Measurements from ENCODE around the gene PRMT1. TPM values are rescaled to one million over a fixed set of nuclear protein-coding genes. Genes with fewer than 3 reads are reported as not detected.

The PRMT1 gene
- total and polyA plus RNA-seq, 2 of the 13 experiments (the other 11 are each of a cell fraction or from before 2014, with no cell fraction given) = 324 to 374 TPM

GRCh38 chr19:49683814-49684250 lies 6.8 kb downstream of the PRMT1 start:
- no peak for ATAC-seq
- FAIRE-seq = no peak
- Histone ChIP-seq H3K27ac (ENCODE audit: extremely low read length, insufficient read depth, low read length) (no peak overlapping the region), H2AFZ (ENCODE audit: low read length) (no peak overlapping the region), H3K36me3 (replicated peaks in 1 of 2; ENCODE audit: control insufficient read depth in 1 of 2, insufficient read depth in 2 of 2, low read length in 2 of 2) (peaks cover 22 to 68% of the 10 kb centered on the region in 2 experiments), H3K4me2 (ENCODE audit: low read depth, low read length) (no peak overlapping the region), H3K4me1 (ENCODE audit: insufficient read depth, low read length) (peaks cover 25% of the 10 kb centered on the region), H3K27me3 (ENCODE audit: control insufficient read depth in 1 of 2, insufficient read depth in 2 of 2, low read length in 2 of 2) (no peaks in the 10 kb centered on the region), H3K79me2 (ENCODE audit: insufficient read depth, low read length) (peaks cover 26% of the 10 kb centered on the region), H3K9me3 (ENCODE audit: low read length) (no peaks in the 10 kb centered on the region), H4K20me1 (ENCODE audit: insufficient read depth, low read length) (peaks cover 34% of the 10 kb centered on the region), H3K9ac (ENCODE audit: insufficient read depth, low read depth, low read length) (no peak overlapping the region), H3K4me3 (replicated peaks in 1 of 3; ENCODE audit: insufficient read depth in 1 of 3, low read depth in 2 of 3, low read length in 3 of 3) (no peak overlapping the region)
- intact Hi-C loops (cut with micrococcal nuclease; ENCODE audit: unreplicated experiment) = no loop called here
- POLR2A ChIA-PET = no interaction called here
- DNase-seq (ENCODE audit: low spot score) = no peak
- no TSS peak for BruUV-seq (replicated peaks)
- CTCF ChIA-PET (ENCODE audit: low intra/inter-chr PET ratio, low total read pairs) = no interaction called here
- WGBS (ENCODE audit: low lambda C conversion rate) = 99% methylated on average over 17 of the region's 18 CpGs
- in situ Hi-C loops (cut with HindIII; ENCODE audit: extremely low pct_ligation_motif_present, low pct_unique_long_range_greater_than_20kb) = no loop called here
- no peak for TF ChIP-seq FOXC1 (CRISPR knock-in tag; IDR thresholded peaks at IDR 0.05; ENCODE audit: borderline replicate concordance)
- TF ChIP-seq ZNF275 (CRISPR knock-in tag; IDR thresholded peaks at IDR 0.05; ENCODE audit: borderline replicate concordance) = no peak
- TF ChIP-seq AHDC1 (CRISPR knock-in tag; IDR thresholded peaks at IDR 0.05; ENCODE audit: borderline replicate concordance) = no peak
- no peak for TF ChIP-seq CERS6 (CRISPR knock-in tag; IDR thresholded peaks at IDR 0.05)
- no peak for TF ChIP-seq TBX2 (CRISPR knock-in tag; IDR thresholded peaks at IDR 0.05; ENCODE audit: borderline replicate concordance)
- no peak for TF ChIP-seq SUZ12 (IDR thresholded peaks at IDR 0.05; ENCODE audit: low read depth, low read length)
- TF ChIP-seq FOXO1 (CRISPR knock-in tag; IDR thresholded peaks at IDR 0.05) = no peak
- TF ChIP-seq ZKSCAN8 (CRISPR knock-in tag; IDR thresholded peaks at IDR 0.05; ENCODE audit: borderline replicate concordance) = no peak
- no peak for TF ChIP-seq GRHL1 (CRISPR knock-in tag; conservative IDR thresholded peaks at IDR 0.05)
- TF ChIP-seq ZNF543 (CRISPR knock-in tag; IDR thresholded peaks at IDR 0.05) = no peak
- TF ChIP-seq ZNF567 (CRISPR knock-in tag; IDR thresholded peaks at IDR 0.05; ENCODE audit: borderline replicate concordance) = no peak
- no peak for TF ChIP-seq MYC (CRISPR knock-in tag; IDR thresholded peaks at IDR 0.05; ENCODE audit: borderline replicate concordance)

All from HepG2 (cell line).